ENCODE measurements around the gene NEUROD2.
A peak's percentile ranks its signal among the peaks of the same experiment; 100 is the strongest.

NEUROD2 gene

GRCh38 chr17:39578272-39578671 lies 29.4 kb downstream of the NEUROD2 start:
- no peak for DNase-seq

- DNase-seq: peak; percentile 14
Observed at GRCh38 chr17:39576187-39576586, 31.5 kb downstream of the NEUROD2 start.

GRCh38 chr17:39573447-39574298 lies 34.0 kb downstream of the NEUROD2 start:
- peak; percentile 43 for DNase-seq

GRCh38 chr17:39572121-39572520 lies 35.6 kb downstream of the NEUROD2 start:
- DNase-seq: no peak

- DNase-seq: no peak
Observed at GRCh38 chr17:39569126-39569525, 38.6 kb downstream of the NEUROD2 start.

GRCh38 chr17:39568702-39569101 lies 39.0 kb downstream of the NEUROD2 start:
- DNase-seq: no peak

GRCh38 chr17:39566094-39566850 lies 41.4 kb downstream of the NEUROD2 start:
- no peak for DNase-seq

GRCh38 chr17:39564211-39564848 lies 43.4 kb downstream of the NEUROD2 start:
- no peak for DNase-seq

GRCh38 chr17:39563476-39563875 lies 44.2 kb downstream of the NEUROD2 start:
- no peak for DNase-seq

GRCh38 chr17:39562976-39563375 lies 44.7 kb downstream of the NEUROD2 start:
- DNase-seq: no peak

GRCh38 chr17:39562395-39562794 lies 45.3 kb downstream of the NEUROD2 start:
- DNase-seq: no peak

- no peak for DNase-seq
Observed at GRCh38 chr17:39556423-39556822, 51.3 kb downstream of the NEUROD2 start.

- DNase-seq: no peak
Observed at GRCh38 chr17:39555368-39555767, 52.4 kb downstream of the NEUROD2 start.

All from fibroblast of skin of right quadriceps (primary cell).